CD14-positive monocyte (primary cell): ENCODE measurements around the gene PSMD1. TPM values are rescaled to one million over a fixed set of nuclear protein-coding genes. Genes with fewer than 3 reads are reported as not detected.
A peak's percentile ranks its signal among the peaks of the same experiment; 100 is the strongest.

Experiments
- DNase-seq, 3 donors: peaks; one replicate each; pipeline ENCODE4 v3.0.0-alpha.2; 2011 to 2022
- H2AFZ ChIP-seq: 2 replicates; pipeline ENCODE4 v1.6.0; 2012; ENCODE audit warnings: mild to moderate bottlenecking, low read depth, low read length, inconsistent platforms; ENCODE audit not compliant: insufficient read depth, poor library complexity, severe bottlenecking
- H3K27ac ChIP-seq, 2 donors: 1 replicate in 1 of 2; 2 replicates in 1 of 2; pipeline ENCODE4 v1.5.1; 2012 to 2013; ENCODE audit warnings: low read length in 2 of 2, control low read depth in 1 of 2, inconsistent platforms in 1 of 2, low read depth in 1 of 2, mild to moderate bottlenecking in 1 of 2
- H3K27me3 ChIP-seq, 2 donors: one replicate each; pipeline versions ENCODE4 v1.6.0 to v1.6.1; 2011 to 2013; ENCODE audit warnings: low read length in 2 of 2; ENCODE audit not compliant: control insufficient read depth in 2 of 2, insufficient read depth in 2 of 2
- H3K36me3 ChIP-seq, 2 donors: replicated peaks in 1 of 2; 1 replicate in 1 of 2; 2 replicates in 1 of 2; pipeline versions ENCODE4 v1.5.1 to v1.6.1; 2012 to 2013; ENCODE audit warnings: low read length in 2 of 2, control low read depth in 1 of 2, inconsistent platforms in 1 of 2, mild to moderate bottlenecking in 1 of 2; ENCODE audit not compliant: insufficient read depth in 2 of 2, control insufficient read depth in 1 of 2
- H3K4me1 ChIP-seq, 2 donors: 1 replicate in 1 of 2; 2 replicates in 1 of 2; pipeline versions ENCODE4 v1.5.1 to v1.6.1; 2012 to 2013; ENCODE audit warnings: low read length in 2 of 2, control low read depth in 1 of 2, inconsistent platforms in 1 of 2, mild to moderate bottlenecking in 1 of 2, moderate library complexity in 1 of 2; ENCODE audit not compliant: insufficient read depth in 2 of 2, control insufficient read depth in 1 of 2
- H3K4me2 ChIP-seq: replicated peaks from 2 replicates; pipeline ENCODE3; 2012; ENCODE audit warnings: low read length, moderate library complexity, mild to moderate bottlenecking; ENCODE audit not compliant: poor library complexity, severe bottlenecking; ENCODE audit errors: extremely low read depth
- H3K4me3 ChIP-seq, 3 experiments: fragments of 200-600 bp in 1 of 3; sonication (generic) in 1 of 3; replicated peaks in 1 of 3; 1 replicate in 2 of 3; 2 replicates in 1 of 3; pipeline ENCODE4 v1.5.1; 2011 to 2013; ENCODE audit warnings: low read length in 3 of 3, mild to moderate bottlenecking in 3 of 3, control low read depth in 2 of 3, low read depth in 2 of 3, inconsistent platforms in 1 of 3, moderate library complexity in 1 of 3
- H3K79me2 ChIP-seq: 2 replicates; pipeline ENCODE4 v1.6.0; 2012; ENCODE audit warnings: mild to moderate bottlenecking, control low read depth, inconsistent platforms, low read length, moderate library complexity; ENCODE audit not compliant: insufficient read depth
- H3K9ac ChIP-seq: 2 replicates; pipeline ENCODE4 v1.6.0; 2017; ENCODE audit warnings: low read length, mild to moderate bottlenecking; ENCODE audit not compliant: insufficient read depth, poor library complexity, severe bottlenecking
- H3K9me3 ChIP-seq, 2 donors: replicated peaks in 1 of 2; 1 replicate in 1 of 2; 2 replicates in 1 of 2; pipeline versions ENCODE4 v1.5.1 to v1.6.1; 2012 to 2013; ENCODE audit warnings: low read length in 2 of 2, control low read depth in 1 of 2; ENCODE audit not compliant: control insufficient read depth in 1 of 2, insufficient read depth in 1 of 2
- H4K20me1 ChIP-seq: 2 replicates; pipeline ENCODE4 v1.6.0; 2012; ENCODE audit warnings: mild to moderate bottlenecking, low read length, control low read depth, moderate library complexity; ENCODE audit not compliant: insufficient read depth
- H3K27ac Mint-ChIP-seq, 7 donors: one replicate each; pipeline ENCODE4 v1.8.0; 2020; ENCODE audit warnings: mild to moderate bottlenecking in 7 of 7, mixed read lengths in 7 of 7, moderate library complexity in 6 of 7, inconsistent platforms in 2 of 7
- H3K27me3 Mint-ChIP-seq, 3 donors: one replicate each; pipeline ENCODE4 v1.8.0; 2021 to 2022; ENCODE audit warnings: low read depth in 3 of 3, mild to moderate bottlenecking in 3 of 3, mixed read lengths in 3 of 3, moderate library complexity in 3 of 3, inconsistent platforms in 1 of 3
- H3K36me3 Mint-ChIP-seq, 2 donors: one replicate each; pipeline ENCODE4 v1.8.0; 2020; ENCODE audit warnings: mixed read lengths in 2 of 2, inconsistent platforms in 1 of 2, mild to moderate bottlenecking in 1 of 2
- H3K4me1 Mint-ChIP-seq: one replicate; pipeline ENCODE4 v1.8.0; 2020; ENCODE audit warnings: mild to moderate bottlenecking, mixed read lengths
- H3K4me3 Mint-ChIP-seq, 2 donors: one replicate each; pipeline ENCODE4 v1.8.0; 2020; ENCODE audit warnings: mild to moderate bottlenecking in 2 of 2, mixed read lengths in 2 of 2, moderate library complexity in 1 of 2
- H3K9me3 Mint-ChIP-seq, 7 donors: one replicate each; pipeline ENCODE4 v1.8.0; 2020 to 2022; ENCODE audit warnings: mixed read lengths in 7 of 7, mild to moderate bottlenecking in 6 of 7, moderate library complexity in 6 of 7, inconsistent platforms in 2 of 7
- WGBS: methylation state at CpG from one replicate; pipeline ENCODE4 v1.1.5; 2013; ENCODE audit warnings: missing lambda C conversion rate; ENCODE audit not compliant: insufficient coverage; 5-methylcytosine and 5-hydroxymethylcytosine counted together
- intact Hi-C, 2 donors: fragments of 100-400 bp; cut with micrococcal nuclease; formaldehyde crosslinking; loops; one replicate each; pipeline versions ENCODE4 v1.15.0 to v1.15.1; 2023
- polyA plus RNA-seq, 3 donors: library from polyadenylated mRNA; depleted of rRNA in 1 of 3; unstranded in 2 of 3; stranded (reverse) in 1 of 3; fragments of 300-500 nt in 2 of 3; fragments of >200 nt in 1 of 3; fragmentation: Illumina TruSeq in 2 of 3; gene quantifications; 1 replicate in 2 of 3; 2 replicates in 1 of 3; pipeline ENCODE4 v1.2.3, GENCODE V29; 2012 to 2021
- TF ChIP-seq, protein P1 (sequence below): fragments of 200-600 bp; IDR thresholded peaks from one replicate; pipeline ENCODE4 v1.8.0; 2022; ENCODE audit warnings: antibody characterized with exemption, mild to moderate bottlenecking

The PSMD1 gene
- polyA plus RNA-seq, 3 donors = 23.5 to 53.9 (median 37.7) TPM

DNA sequence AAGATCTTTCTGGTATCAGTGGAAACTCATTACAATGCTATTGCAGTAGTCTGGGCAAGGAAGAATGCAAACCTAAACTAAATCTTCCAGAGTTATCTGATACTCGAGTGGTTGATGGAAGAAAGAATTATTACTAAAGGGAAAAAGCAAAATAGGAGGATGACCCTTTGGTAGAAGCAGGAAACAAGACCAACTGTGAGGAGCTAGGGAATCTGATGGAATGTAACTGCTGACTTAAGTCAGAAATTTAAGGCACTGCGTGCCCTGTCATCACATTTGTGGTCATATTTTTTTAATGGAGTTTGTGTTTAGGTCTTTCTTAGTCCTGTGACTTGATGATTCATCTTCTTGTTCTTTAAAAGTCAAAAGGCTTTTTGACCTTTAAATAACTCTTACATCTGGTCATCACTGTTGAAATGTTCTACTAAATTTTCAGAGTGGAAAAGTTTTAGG lies 105.2 kb downstream of the PSMD1 start:
- H3K9ac ChIP-seq = no peak overlapping the region
- H4K20me1 ChIP-seq = no peaks in the 10 kb centered on the region
- H2AFZ ChIP-seq = no peak overlapping the region
- Mint-ChIP-seq H3K4me3 (no peak overlapping the region), H3K27me3 (peaks cover 0 to 2% (median 0%) of the 10 kb centered on the region in 3 donors), H3K36me3 (peaks cover 69 to 80% of the 10 kb centered on the region in 2 donors), H3K27ac (peak overlapping the region in 1 of 7 donors; percentile 16), H3K4me1 (no peaks in the 10 kb centered on the region), H3K9me3 (no peaks in the 10 kb centered on the region)
- H3K4me3 ChIP-seq = no peak overlapping the region
- intact Hi-C loops = no loop called here
- WGBS = 100% methylated on average over 1 of the region's 2 CpGs
- H3K27ac ChIP-seq = no peak overlapping the region
- TF ChIP-seq, protein P1, sequence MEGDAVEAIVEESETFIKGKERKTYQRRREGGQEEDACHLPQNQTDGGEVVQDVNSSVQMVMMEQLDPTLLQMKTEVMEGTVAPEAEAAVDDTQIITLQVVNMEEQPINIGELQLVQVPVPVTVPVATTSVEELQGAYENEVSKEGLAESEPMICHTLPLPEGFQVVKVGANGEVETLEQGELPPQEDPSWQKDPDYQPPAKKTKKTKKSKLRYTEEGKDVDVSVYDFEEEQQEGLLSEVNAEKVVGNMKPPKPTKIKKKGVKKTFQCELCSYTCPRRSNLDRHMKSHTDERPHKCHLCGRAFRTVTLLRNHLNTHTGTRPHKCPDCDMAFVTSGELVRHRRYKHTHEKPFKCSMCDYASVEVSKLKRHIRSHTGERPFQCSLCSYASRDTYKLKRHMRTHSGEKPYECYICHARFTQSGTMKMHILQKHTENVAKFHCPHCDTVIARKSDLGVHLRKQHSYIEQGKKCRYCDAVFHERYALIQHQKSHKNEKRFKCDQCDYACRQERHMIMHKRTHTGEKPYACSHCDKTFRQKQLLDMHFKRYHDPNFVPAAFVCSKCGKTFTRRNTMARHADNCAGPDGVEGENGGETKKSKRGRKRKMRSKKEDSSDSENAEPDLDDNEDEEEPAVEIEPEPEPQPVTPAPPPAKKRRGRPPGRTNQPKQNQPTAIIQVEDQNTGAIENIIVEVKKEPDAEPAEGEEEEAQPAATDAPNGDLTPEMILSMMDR = no peak
- no peaks in the 10 kb centered on the region for H3K79me2 ChIP-seq
- H3K27me3 ChIP-seq = no peaks in the 10 kb centered on the region
- peaks cover 71 to 90% of the 10 kb centered on the region in 2 donors for H3K36me3 ChIP-seq
- peak in 1 of 3 donors; percentile 12 for DNase-seq
- H3K4me1 ChIP-seq = no peaks in the 10 kb centered on the region
- no peaks in the 10 kb centered on the region for H3K9me3 ChIP-seq
- no peak overlapping the region for H3K4me2 ChIP-seq

DNA sequence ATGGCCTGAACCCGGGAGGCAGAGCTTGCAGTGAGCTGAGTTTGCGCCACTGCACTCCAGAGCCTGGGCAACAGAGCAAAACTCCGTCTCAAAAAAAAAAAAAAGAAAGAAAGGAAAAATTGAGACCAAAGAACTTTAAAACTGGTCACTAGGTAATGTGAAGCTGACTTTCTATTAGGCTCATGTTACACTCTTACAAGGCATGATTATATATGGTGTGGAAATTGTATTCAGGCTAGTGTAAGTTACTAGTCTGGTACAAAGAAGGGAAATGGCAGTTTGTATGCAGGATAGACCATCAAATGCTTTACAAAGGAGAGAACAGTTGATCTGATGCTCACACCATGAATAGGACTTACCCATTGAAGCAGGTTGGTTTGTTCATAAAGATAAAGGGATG lies 106.3 kb downstream of the PSMD1 start:
- no peaks in the 10 kb centered on the region for H3K27me3 ChIP-seq
- peaks cover 3% of the 10 kb centered on the region for H3K4me1 Mint-ChIP-seq
- H3K9ac ChIP-seq = no peak overlapping the region
- H3K4me3 Mint-ChIP-seq = no peak overlapping the region
- no peaks in the 10 kb centered on the region for H3K9me3 Mint-ChIP-seq
- DNase-seq = no peak
- TF ChIP-seq, protein P1 = no peak
- H4K20me1 ChIP-seq = no peaks in the 10 kb centered on the region
- peaks cover 0 to 2% (median 0%) of the 10 kb centered on the region in 3 donors for H3K27me3 Mint-ChIP-seq
- no peak overlapping the region for H3K4me2 ChIP-seq
- no peak overlapping the region for H2AFZ ChIP-seq
- no peak overlapping the region for H3K27ac Mint-ChIP-seq
- intact Hi-C loops = no loop called here
- 100% methylated on average over 3 of the region's 3 CpGs for WGBS
- H3K27ac ChIP-seq = no peak overlapping the region
- no peaks in the 10 kb centered on the region for H3K9me3 ChIP-seq
- H3K36me3 ChIP-seq = peaks cover 74 to 94% of the 10 kb centered on the region in 2 donors
- peaks cover 76 to 83% of the 10 kb centered on the region in 2 donors for H3K36me3 Mint-ChIP-seq
- no peaks in the 10 kb centered on the region for H3K79me2 ChIP-seq
- H3K4me3 ChIP-seq = no peak overlapping the region
- H3K4me1 ChIP-seq = no peaks in the 10 kb centered on the region
